Fibroblast of lung (primary cell): ENCODE data around the gene SSB.

Source experiments
- CTCF ChIP-seq, 2 donors: IDR thresholded peaks in 1 of 2; conservative IDR thresholded peaks in 1 of 2; 1 replicate in 1 of 2; 2 replicates in 1 of 2; pipeline ENCODE4 v1.5.1; 2011 to 2012; ENCODE audit warnings: low read length in 2 of 2, control low read depth in 1 of 2, inconsistent platforms in 1 of 2, low read depth in 1 of 2, mild to moderate bottlenecking in 1 of 2
- EZH2 ChIP-seq: IDR thresholded peaks from 2 replicates; pipeline ENCODE4 v1.5.1; 2012; ENCODE audit warnings: low read length, control low read depth, mild to moderate bottlenecking; ENCODE audit errors: missing control alignments

- no peak for TF ChIP-seq CTCF (conservative IDR thresholded peaks at IDR 0.05 in 1 of 2, IDR thresholded peaks at IDR 0.05 in 1 of 2; ENCODE audit: low read depth in 1 of 2, low read length in 2 of 2)
- no peak for TF ChIP-seq EZH2
Observed at GRCh38 chr2:169765523-169765922, 33.1 kb upstream of the SSB start.
